ENCODE results near the gene RANBP17.
"Not testable (repeated sequence)": the region's sequence is repeated elsewhere in the genome, so short reads cannot be mapped to it uniquely, and the experiment has no call there.

The RANBP17 gene

DNA sequence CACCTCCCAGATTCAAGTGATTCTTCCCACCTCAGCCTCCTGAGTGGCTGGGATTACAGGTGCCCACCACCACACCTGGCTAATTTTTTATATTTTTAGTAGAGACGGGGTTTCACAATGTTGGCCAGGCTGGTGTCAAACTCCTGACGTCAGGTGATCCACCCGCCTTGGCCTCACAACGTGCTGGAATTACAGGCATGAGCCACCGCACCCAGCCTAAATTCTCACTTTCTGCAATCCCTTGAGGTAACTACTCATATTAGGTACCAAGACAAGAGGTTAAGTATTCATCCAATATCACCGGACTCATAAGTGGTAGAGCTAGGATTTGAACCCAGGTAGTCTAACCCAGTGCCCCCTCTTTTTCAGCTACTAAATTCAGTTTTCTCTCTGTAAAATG is 436.1 kb downstream of the RANBP17 start:
- not testable (repeated sequence) for DNase-seq (ENCODE audit: low read depth in 3 of 3)

DNA sequence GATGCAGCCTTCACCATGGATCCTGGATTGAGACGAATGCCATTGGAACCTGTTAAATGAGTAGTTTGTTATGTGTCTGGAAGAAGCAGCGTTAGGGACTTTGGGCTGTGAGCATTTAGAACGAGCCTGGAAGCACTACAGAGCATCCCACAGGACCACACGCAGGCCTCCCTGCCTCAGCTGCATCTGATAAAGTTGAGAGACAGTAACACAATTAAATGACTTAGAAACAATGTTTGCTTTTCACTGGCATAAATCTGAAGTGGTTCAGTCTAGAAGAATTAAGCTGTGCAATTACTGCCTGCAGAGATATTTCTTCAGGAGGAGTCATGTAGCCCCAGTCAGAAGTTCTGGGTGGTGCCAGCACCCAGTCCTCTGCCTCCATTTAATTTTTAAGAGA is 437.4 kb downstream of the RANBP17 start:
- DNase-seq (ENCODE audit: low read depth in 3 of 3), result no peak

DNA sequence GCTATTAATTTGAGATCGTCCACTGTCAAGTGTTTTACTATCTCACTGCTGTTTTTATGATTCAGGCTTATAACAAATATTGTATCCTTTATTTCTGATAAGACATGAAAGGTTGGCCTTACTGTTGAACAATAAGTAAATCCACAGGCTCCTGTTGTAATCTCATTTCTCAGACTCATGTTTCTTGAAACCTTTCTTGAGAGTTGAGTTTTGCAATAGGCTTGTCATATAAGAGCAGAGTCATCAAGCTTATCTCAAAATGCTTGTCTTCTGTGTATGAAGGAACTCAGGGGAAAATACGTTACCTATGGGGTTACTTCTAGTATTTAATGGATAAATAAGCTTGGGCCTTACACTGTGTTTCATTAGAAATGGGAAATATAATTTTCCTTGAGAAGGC is 438.0 kb downstream of the RANBP17 start:
- no peak for DNase-seq (ENCODE audit: low read depth in 3 of 3)

DNA sequence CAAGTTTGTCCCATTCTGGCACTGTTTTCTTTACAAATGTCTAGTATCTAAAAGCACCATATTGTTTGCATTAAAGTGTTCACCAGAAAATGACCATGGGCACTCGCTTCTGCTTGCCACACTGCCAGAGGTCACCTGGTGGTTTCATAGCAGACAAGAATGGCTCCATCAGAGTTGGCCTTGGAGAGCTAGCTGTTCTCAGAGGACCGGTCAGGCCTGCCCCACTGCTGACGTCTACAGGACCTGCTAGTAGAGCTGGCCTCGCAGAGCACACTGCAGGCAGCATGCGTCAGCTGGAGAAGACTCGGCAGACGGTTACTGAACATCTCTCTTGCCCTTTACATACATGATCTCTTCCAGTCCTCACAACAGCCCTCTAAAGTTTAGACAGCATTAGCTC is 438.5 kb downstream of the RANBP17 start:
- no peak for DNase-seq (ENCODE audit: low read depth in 3 of 3)

DNA sequence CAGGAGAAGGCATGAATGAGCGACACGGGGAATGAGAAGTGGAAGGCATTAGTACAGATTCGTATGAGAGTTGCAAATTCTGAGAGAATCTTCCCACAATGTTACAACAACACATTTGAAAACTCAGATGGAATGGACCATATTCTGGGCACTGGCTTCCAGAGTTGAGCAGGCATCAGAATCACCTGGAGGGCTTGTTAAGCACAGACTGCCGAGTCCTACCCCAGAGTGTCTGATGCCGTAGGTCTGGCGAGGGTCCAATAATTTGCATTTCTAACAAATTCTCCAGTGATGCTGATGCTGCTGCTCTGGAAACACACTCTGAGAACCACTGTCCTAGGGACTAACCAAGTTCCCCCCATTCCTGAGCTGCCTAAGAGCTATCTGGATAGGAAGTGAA is 444.3 kb downstream of the RANBP17 start:
- no peak for DNase-seq (ENCODE audit: low read depth in 3 of 3)

DNA sequence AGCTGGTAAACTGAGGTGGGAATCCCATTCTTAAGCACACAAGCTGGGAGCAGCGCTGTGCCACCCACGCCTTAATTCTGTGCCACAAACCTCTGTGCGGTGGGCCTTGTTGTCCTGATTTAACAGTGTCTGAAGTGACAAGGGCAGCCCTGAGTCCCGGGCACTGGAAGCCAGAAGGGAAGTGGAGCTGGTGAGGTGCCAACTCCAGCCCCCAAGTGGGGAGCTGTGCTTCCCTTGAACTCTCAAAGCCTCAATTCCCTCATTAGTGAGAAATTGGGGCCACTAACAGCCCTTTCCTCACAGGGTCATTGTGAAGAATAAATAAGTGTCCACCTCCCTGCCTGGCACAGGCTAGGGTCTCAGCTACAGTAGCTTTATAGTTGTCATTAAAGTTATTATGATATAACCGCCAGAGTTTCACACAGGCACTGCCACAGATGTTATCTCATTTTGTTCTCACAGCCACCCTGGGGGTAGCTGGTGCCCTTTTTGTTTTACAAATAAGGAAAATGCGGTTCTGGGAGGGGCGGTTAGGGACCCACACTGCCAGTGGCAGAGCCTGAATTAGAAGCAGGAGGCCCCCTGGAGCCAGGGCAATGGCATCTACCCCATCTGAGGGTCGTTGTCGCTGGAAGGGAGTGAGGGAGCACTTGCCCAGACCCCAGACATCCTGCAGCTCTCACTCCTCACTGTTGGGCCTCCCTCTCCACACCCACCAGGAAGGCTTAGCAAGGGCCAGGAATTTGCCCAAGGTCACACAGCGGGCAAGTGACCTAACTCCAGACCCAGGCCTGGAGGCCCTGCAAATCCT is 445.2 kb downstream of the RANBP17 start:
- DNase-seq (ENCODE audit: low read depth in 3 of 3), result no peak

DNA sequence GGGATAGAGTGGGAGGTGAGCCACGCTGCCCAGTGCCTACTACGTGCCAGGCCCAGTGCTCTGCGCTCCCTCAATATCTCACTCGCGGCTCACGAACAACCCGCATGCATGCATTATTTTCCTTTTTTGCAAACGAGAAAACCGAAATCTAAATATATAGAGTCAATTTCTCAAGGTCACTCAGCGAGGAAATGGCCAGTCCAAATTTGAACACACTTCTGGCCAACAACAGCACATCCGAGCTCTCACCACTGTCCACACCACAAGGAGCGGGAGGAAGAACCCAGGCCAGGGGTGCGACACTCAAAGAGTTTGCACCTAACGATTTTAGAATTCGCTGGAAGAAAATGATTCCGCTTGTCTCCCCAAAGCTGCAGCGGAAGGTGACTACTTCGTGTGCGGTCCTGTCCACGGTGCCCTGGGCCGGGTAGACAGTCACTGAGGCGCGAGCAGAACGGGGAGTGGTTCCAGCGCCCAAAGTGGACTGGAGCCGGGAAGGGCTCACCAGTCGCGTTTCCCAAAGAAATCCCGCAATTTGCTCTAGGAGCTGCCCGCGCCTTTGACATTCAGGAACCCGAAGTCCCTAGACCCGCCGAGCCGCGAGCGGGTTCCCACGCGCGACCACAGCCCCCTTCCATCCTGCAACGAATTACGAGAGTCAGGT is 446.1 kb downstream of the RANBP17 start:
- no peak for DNase-seq (ENCODE audit: low read depth in 3 of 3)

DNA sequence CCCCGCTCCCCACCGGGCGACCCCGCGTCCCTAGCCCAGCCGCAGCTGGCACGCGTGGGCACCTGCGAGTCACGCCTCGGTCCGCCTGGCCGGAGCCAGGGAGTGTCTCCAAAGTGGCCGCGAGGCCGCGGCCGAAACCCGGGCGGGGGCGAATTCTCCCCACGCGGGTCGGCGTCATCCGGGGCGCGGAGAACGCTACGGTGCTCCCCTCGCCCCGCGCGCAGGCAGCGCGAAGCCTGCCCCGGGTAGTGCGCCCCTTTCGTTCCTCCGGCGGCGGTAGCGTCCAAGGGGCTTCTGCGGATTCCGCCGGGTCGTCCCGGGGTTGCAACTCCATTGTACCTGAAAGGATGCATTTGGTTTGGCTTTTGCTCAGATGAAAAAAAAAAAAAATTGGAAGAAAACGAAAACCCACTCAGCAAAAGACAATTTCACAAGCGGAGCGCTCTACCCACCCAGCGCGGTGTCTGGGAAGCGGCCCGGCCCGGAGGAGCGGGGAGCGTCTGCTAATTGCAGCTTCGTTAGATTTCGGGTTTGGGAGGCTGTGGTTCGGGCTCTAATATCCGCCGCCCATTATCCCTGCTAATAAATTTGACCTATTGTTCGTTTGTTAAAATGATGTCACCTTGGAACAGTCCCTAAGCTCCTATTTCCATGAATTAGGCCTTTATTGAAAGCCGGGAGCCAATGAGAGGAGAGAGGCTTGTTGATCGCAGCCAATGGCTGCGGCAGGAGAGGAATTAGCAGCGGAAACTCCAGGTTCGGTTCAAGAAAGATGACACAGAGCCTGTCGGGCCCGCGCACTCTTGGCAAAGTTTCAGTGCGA is 446.8 kb downstream of the RANBP17 start, which contains the start of gene TLX3:
TSS of gene TLX3 (plus strand) at position 796 of the 823 bp plus-strand sequence. CDS start 118 bp downstream, outside the sequence.
- no peak for DNase-seq (ENCODE audit: low read depth in 3 of 3)

DNA sequence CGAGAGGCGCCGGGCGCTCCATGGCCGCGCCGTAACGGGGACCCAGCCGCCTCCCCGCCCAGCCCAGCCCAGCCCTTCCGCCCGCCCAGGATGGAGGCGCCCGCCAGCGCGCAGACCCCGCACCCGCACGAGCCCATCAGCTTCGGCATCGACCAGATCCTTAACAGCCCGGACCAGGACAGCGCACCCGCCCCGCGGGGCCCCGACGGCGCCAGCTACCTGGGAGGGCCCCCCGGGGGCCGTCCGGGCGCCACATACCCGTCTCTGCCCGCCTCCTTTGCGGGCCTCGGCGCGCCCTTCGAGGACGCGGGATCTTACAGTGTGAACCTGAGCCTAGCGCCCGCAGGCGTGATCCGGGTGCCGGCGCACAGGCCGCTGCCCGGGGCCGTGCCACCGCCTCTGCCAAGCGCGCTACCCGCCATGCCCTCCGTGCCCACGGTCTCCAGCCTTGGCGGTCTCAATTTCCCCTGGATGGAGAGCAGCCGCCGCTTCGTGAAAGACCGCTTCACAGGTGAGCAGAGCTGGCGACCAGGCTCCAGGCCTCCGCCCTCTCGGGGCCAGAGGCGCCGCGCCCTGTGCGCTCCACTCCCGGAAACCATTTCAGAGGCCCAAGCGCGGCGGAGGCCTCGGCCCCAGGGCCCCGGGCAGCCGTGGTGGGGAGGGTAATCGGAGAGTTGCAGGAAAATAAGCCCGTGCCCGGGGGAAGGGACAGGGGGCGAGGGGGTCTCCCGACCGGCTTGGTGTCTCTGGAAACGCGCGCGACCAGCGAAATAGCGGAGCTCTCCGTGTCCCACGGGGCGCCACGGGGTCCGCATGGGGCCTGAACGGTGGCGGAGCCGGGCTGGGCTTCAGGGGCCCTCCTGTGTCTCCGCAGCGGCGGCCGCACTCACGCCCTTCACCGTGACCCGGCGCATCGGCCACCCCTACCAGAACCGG is 447.7 kb downstream of the RANBP17 start:
- no peak for DNase-seq (ENCODE audit: low read depth in 3 of 3)

DNA sequence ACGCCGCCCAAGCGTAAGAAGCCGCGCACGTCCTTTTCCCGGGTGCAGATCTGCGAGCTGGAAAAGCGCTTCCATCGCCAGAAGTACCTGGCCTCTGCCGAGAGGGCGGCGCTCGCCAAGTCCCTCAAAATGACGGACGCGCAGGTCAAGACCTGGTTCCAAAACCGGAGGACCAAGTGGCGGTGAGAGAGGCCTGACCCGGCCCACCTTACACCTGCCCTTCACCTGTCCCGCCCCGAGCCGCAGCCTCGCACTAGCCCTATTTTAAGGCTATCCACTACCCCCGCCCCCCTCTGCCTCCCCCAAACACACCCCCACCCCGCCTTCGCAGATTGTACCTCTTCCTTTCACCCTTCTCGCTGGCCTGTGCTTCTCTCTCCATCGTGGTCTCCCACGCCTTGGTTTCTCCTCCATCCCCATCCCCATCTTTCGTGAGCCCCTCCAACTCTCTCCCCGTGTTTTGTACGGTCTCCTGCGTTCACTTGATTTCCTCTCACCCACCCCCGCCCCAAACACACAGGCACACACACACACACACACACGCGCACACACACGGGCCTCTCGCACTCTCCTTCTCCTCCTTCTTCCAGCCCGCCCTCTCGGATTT is 448.5 kb downstream of the RANBP17 start:
- DNase-seq (ENCODE audit: low read depth in 3 of 3), result no peak

DNA sequence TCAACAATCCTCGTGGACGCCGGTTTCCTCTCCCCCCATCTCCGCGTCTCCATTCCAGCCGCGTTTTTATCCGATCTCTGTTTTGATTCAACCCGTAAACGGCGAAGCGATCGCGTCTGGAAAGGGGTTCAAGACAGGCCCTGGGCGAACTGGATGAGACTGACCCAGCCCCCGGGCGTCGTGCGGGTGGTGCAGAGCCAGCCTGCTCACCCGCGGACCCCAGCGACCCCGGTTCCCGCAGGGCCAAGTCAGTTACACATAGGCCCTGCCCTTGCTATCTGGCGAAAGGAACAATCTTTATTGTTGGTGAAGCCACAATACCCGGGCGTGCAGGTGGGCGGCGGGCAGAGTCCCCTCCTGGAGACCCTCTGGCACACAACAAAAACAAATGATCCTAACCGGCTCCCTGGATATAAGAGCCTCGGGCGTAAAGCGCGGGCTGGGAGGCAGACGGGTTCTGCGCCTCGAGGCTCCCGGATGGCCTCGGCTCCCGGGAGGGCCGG is 449.1 kb downstream of the RANBP17 start:
- no peak for DNase-seq (ENCODE audit: low read depth in 3 of 3)

DNA sequence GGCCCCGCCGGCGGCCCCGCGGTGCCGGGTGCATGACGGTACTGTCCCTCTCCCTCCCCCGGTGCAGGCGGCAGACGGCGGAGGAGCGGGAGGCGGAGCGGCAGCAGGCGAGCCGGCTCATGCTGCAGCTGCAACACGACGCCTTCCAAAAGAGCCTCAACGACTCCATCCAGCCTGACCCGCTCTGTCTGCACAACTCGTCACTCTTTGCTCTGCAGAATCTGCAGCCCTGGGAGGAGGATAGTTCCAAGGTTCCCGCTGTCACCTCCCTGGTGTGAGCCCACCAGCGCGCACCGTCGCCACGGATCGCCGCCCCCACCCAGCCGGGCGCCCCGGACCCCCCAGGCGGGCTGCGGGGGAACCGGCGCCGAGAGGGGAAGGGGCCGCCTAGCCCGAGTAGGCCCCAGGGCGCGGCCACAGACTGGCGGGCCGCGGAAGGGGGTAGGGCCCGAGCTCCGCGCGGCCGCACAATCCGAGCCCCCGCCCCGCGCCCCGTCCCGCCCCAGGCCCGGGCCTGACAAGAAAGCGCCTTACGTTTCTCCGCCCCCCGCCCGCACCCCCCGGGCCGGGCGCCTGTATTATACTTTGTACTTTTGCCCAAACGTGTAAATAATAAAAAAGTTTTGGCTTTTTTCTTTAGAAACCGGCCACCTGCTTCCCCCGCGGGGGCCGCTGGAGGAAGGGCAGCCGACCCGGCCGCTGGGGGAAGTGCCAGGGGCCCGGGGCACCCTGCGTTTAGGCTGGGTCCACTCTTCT is 449.7 kb downstream of the RANBP17 start:
- no peak for DNase-seq (ENCODE audit: low read depth in 3 of 3)

DNA sequence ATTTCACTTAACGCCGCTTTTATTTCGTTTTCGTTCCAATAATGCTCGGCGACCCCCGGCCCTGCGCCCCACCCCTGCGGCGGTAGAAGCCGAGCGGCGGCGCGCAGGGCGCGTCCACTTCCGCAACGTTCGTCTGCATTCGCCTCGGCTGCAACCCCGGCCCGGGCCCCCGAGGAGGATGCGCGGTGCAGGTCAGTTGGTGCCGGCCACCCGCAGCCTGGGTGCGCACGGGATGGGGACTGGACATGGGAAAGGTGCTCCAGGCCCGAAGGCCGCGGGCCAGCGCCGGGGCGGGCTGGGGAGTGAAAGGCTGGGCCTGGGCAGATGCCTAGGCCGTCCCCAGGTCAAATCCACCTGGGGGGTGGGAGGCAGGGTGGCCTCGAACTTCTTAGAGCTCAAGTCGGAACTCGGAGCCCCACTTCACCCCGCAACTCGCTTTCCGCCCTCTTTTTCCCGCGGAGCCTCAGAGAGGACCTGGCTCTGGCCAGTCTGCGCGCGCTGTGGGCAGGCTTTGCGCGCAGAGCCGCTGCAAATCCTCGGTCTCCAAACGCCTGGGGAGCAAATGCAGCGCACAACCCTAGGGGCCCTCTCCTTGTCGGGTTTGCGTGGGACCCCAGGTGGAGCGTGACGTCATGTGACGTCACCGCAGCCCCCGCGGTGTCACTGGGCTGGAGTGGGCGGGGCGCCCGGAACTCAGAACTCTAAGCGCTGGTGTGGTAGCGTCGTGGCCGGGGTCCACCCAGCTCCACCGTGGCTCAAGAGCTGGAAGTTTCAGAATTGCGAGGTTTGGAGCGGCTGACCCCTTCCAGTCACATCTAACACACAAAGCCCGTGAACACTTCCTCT is 450.5 kb downstream of the RANBP17 start:
- DNase-seq (ENCODE audit: low read depth in 3 of 3), result no peak

DNA sequence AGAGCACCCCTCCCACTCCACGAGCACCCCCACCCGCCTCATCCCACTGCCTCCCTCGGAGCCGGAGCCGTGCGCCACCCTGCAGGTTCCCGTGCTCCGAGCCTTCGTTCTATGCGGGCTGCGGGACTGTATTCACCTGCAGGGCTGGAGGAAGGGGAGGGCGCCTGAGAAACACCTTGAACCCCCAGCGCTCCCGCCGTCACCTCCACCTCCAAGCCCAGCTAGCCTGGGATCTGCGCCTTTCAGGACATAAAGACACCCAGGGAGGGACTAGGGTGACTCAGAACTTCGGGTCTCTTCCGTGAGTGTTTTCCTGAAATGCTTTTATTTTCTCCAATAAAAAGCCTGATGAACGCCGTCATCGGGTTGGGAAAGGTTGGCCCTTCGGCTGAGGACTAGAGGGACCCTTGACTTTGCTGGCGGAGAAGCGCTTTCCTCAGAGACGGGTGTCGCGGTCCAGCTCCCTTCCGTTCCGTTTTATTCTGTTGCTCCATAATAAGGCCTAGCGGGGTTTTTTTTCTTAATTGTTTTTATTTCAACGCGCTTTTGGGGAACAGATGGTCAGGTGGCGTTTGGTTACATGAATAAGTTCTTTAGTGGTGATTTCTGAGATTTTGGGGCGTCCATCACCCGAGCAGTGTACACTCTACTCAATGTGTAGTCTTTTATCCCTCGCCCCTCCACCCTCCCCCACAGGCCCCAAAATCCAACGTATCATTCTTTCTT is 451.8 kb downstream of the RANBP17 start:
- DNase-seq (ENCODE audit: low read depth in 3 of 3), result no peak

DNA sequence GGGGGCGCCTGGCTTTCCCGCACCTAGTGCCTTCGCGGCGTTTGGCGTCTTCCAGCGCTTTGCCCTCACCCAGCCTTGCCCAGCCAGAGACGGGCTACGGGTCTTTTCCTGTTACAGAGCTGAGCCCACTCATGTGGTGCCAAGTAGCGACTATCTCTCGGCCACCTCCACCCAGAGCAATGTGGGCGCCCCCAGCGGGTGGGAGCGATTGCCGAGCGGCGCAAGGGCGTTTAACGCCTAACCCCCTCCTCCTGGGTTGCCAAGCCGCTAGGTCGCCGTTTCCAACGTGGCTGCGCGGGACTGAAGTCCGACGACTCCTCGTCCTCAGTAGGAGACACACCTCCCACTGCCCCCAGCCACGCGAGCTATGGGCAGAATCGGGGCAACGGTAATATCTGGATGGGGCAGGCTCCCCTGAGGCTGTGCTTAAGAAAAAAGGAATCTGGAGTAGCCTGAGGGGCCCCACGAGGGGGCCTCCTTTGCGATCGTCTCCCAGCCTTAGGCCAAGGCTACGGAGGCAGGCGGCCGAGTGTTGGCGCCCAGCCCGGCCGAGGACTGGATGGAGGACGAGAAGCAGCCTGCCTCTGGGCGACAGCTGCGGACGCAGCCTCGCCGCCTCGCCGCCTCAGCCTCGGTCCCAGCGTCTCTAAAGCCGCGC is 453.0 kb downstream of the RANBP17 start:
- DNase-seq (ENCODE audit: low read depth in 3 of 3), result no peak

DNA sequence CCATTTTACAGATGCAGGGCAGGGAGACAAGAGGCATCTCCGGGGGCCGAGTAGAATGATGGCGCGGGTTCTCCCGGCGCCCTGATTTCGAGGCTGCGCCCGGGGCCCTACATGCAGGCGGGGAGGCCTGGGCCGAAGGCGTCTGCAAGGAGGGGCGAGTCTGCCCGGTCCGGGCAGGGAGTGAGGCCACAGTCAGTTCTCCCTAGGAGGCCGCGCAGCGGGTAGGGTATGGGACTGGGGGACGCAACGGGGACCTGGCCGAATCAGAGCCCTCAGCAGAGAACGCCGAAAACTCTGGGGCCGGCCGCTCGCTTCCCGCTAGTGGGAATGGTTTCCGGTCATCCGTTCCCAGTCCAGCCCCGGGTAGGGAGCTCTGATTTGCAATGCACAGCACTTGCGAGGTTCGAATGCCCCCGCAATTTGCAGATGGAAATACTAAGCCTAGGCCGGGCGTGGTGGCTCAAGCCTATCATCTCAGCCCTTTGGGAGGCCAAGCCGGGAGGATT is 453.6 kb downstream of the RANBP17 start:
- no peak for DNase-seq (ENCODE audit: low read depth in 3 of 3)

DNA sequence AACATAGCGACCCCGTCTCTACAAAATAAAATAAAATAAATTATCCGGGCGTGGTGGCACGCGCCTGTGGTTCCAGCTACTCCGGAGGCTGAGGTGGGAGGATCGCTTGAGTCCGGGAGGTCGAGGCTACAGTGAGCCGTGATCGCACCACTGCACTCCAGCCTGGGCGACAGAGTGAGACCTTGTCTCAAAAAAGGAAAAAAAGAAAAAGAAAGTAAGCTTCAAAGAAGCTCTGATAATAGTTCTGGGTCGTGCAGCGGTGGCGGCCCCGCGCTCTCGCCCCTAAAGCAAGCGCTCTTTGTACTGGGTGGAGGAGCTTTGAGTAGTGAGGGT is 454.1 kb downstream of the RANBP17 start:
- no peak for DNase-seq (ENCODE audit: low read depth in 3 of 3)

All from stimulated activated CD4-positive, alpha-beta T cell treated with anti-CD3 and anti-CD28 coated beads, TNF-alpha, amount 100 ng/mL, for 4 hours (primary cell).